Measurements from ENCODE around the gene COX17.

Gene COX17

DNA sequence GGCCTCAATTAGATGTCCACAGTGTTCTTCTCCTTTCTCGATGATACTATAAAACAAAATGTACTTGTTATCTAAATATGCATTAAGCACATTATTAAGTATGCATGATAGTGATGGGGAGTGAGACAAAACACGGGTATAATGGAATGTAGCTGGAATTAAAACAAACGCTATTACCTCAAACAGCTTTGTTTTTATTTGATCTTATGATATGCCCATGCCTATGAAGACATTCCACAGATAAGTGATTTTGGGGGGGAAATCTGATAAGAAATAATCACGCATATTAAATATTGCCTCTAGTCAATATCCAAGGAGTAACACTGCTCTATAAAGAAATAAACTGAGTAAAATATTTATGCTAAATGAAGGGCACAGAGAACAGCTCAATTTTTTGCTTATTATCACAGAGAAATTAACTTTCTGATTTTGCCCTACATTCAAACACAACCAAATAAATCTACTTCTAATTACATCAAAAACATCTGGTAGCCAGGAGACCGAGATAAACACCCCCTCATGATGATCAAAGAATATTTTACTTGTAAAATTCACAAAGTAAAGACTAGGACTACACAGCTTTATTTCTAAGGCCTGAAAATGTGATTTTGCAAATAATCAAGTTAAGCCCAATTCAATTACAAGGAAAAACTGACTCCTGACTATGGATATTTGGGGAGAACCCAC lies 1.9 kb downstream of the COX17 start:
- TF ChIP-seq, protein P1, sequence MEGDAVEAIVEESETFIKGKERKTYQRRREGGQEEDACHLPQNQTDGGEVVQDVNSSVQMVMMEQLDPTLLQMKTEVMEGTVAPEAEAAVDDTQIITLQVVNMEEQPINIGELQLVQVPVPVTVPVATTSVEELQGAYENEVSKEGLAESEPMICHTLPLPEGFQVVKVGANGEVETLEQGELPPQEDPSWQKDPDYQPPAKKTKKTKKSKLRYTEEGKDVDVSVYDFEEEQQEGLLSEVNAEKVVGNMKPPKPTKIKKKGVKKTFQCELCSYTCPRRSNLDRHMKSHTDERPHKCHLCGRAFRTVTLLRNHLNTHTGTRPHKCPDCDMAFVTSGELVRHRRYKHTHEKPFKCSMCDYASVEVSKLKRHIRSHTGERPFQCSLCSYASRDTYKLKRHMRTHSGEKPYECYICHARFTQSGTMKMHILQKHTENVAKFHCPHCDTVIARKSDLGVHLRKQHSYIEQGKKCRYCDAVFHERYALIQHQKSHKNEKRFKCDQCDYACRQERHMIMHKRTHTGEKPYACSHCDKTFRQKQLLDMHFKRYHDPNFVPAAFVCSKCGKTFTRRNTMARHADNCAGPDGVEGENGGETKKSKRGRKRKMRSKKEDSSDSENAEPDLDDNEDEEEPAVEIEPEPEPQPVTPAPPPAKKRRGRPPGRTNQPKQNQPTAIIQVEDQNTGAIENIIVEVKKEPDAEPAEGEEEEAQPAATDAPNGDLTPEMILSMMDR (conservative IDR thresholded peaks at IDR 0.05; ENCODE audit: low read length) = no peak
- no peak for DNase-seq (ENCODE audit: low read depth)
- H3K4me3 ChIP-seq (ENCODE audit: low read length) = no peak overlapping the region

DNA sequence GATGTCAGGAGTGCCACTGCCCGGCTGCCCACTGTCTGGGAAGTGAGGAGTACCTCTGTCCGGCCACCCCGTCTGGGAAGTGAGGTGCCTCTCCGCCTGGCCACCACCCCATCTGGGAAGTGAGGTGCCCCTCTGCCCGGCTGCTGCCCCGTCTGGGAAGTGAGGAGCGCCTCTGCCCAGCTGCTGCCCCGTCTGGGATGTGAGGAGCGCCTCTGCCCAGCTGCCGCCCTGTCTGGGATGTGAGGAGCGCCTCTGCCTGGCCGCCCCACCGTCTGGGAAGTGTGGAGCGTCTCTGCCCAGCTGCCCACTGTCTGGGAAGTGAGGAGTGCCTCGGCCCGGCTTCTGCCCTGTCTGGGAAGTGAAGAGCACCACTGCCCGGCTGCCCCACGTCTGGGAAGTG lies 3.3 kb downstream of the COX17 start:
- TF ChIP-seq, protein P1 (conservative IDR thresholded peaks at IDR 0.05; ENCODE audit: low read length) = no peak
- H3K4me3 ChIP-seq (ENCODE audit: low read length) = no peak overlapping the region
- DNase-seq (ENCODE audit: low read depth) = no peak

DNA sequence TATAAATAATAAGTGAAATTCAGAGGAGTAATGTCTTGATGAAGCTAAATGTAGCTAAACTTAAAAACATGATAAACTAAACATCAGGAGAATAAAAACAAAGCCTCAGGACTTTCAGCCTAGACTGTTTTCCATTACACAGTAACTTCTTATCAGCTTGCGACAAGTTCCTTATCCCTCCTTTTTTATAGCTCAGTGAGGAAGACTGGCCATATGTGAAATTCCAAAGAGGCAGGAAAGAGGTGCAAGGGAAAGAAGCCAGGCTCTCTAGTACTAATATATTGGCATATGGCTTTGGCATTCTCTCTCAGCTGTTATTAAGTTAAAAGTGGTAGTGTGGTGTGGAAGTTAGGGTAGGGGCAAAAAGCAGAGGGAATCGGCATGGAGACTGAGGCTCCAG lies 4.4 kb downstream of the COX17 start:
- no peak for DNase-seq (ENCODE audit: low read depth)
- TF ChIP-seq, protein P1 (conservative IDR thresholded peaks at IDR 0.05; ENCODE audit: low read length) = no peak
- no peak overlapping the region for H3K4me3 ChIP-seq (ENCODE audit: low read length)

DNA sequence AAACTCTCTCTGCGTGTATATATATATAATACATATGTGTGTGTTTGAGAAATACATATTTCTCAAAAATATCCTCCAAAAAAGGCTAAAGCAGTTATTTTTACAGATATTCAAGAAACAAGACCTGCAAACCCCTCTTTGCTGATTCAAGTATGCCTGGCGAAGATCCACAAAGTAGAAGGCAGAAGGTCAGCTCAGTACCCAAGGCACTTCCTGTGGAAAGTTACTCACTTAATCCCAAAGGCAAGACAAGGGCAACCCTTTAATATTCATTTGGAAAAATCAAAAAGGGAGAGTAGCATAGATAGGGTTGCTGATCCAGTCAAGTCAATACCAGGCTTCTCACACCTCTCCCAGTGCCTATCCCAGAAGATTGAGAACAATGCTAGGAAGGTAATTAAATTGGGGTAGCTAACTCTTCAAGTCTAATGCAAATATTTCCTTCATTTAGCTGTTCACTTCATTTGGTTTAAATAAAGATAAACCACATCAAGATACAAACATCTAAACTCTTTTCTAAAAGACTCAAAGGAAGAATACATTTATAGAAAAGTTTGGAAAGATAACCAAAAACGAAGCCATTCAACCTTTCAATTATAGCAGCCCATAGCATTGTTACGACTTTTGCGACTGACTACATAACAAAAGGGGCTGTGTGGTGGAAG lies 7.2 kb downstream of the COX17 start:
- TF ChIP-seq, protein P1 (conservative IDR thresholded peaks at IDR 0.05; ENCODE audit: low read length) = no peak
- no peak for DNase-seq (ENCODE audit: low read depth)
- H3K4me3 ChIP-seq (ENCODE audit: low read length) = no peak overlapping the region

DNA sequence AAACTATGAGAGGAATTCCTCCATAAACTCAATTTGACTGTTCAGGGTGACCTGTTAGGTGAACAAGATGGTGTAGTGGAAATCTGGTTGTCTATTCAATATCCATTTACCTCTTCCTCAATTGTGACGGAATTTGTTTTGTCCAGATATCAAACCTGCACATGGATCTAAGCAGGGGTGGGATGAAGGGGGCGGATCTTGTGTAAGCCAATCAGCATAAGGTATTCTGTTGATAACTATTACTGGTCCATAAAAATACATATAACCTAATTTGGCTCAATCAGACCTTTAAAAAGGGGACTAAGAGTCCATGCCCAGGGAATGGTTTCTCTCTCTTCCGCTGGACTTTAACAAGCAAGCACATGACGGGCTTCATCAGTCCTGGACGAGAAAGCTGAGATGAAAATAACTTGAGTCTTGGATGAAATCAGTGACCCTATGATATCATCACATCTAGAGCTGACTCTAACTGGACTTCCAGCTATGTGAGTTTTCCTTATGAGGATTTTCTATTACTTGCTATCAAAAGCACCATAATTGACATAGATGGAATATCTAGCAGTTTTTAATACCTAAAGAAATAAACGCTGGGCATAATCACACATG lies 11.1 kb downstream of the COX17 start:
- TF ChIP-seq, protein P1 (conservative IDR thresholded peaks at IDR 0.05; ENCODE audit: low read length) = no peak
- no peak overlapping the region for H3K4me3 ChIP-seq (ENCODE audit: low read length)
- DNase-seq (ENCODE audit: low read depth) = no peak

DNA sequence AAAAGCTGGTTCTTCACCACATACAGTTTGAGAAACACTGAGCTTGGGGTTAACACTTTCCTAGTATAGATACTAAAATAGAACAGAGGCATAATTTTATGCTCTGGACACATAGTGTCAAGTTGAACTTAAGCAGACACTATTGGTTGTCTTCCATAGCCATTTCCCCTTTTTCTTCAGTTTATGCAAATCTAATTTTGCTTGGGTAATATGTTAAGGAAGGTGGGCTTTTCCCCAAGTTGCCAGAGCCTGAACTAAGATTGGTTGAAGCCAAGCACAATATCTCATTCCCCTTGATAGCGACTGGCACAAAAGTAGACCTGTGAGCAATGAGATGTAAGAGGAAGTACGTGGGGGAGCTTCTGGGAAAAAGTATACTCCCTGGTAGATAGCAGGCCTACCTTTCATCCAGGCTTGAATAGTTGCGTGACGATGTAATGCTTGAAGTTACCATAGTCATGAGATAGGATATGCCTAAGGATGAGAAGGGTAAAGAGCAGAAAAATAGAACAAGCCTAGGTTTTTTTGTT lies 12.3 kb downstream of the COX17 start:
- H3K4me3 ChIP-seq (ENCODE audit: low read length) = no peak overlapping the region
- DNase-seq (ENCODE audit: low read depth) = no peak
- TF ChIP-seq, protein P1 (conservative IDR thresholded peaks at IDR 0.05; ENCODE audit: low read length) = no peak
